GM18867 (cell line): ENCODE data around the gene SMC1B.
"Not testable (repeated sequence)": the region's sequence is repeated elsewhere in the genome, so short reads cannot be mapped to it uniquely, and the experiment has no call there.

Source experiments
- ATAC-seq: cut with Tn5 transposase; IDR thresholded peaks from one replicate; pipeline ENCODE4 v1.9.1; 2021; ENCODE audit warnings: mild to moderate bottlenecking, moderate library complexity; ENCODE audit not compliant: unreplicated experiment

The SMC1B gene

DNA sequence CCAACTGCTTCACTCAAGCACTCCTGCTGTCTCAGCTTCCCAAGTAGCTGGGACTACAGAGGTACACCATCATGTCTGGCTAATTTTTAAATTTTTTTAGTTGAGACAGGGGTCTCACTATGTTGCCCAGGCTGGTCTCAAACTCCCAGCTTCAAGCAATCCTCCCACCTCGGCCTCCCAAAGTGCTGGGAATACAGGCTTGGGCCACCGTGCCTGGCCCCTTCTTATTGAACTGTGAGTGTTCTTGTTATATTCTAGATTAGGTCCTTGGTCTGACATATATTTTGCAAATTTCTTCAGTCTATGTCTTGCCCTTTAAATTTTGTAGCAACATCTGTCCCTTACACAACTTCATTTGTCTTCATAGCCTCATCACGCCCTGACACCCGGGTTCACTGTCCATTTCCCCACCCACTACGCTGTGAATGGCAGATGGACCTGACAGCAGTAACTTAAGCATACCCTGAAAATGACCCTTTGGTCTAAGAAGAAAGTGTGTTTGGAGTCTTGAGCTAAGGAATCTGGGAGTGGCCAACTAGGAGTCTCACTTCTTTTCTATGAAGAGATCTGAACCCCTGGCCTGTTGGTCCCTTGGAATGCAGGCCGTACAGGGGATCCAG, 107.8 kb downstream of the SMC1B start:
- ATAC-seq, result no peak

DNA sequence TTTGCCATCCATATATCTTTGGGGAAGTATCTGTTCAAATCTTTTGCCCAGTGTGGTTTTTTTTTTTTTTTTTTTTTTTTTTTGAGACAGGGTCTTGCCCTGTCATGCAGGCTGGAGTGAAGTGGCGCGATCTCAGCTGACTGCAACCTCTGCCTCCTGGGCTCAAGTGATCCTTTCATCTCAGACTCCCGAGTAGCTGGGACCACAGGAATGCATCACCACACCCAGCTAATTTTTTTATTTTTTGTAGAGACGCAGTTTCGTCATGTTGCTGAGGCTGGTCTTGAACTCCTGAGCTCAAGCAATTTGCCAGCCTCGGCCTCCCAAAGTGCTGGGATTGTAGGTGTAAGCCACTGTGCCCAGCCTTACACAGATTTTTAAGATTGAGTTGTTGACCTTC, 108.4 kb downstream of the SMC1B start:
- no peak for ATAC-seq

DNA sequence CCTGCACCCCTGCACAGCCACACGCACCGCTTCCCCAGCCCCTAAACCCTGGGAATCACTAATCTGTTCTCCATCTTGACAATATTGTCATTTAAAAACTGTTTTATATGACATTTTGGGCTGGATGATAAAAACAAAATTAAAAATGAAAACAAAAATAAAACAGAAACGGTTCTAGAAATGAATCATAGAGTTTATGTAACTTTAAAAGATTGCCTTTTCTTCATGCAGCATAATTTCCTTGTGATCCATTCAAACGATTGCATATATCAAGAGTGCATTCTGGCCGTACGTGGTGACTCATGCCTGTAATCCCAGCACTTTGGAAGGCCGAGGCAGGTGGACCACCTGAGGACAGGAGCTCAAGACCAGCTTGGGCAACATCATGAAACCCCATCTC, 110.2 kb downstream of the SMC1B start:
- no peak for ATAC-seq

DNA sequence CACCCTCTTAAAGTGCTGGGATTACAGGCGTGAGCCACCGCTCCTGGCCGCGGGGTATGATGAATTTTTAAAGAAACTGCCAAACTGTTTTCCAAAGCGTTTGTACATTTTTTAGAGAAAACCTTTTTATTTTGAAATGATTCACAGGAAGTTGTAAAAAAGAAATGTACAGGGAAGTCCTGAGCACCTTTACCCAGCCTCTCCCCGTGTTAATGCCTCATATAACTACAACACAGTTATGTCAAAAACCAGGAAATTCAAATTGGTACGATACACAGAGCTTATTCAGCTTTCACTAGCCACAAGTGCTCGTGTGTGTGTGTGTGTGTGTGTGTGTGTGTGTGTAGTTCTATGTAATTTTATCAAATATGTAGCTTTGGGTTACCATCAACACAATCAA, 110.6 kb downstream of the SMC1B start:
- no peak for ATAC-seq

DNA sequence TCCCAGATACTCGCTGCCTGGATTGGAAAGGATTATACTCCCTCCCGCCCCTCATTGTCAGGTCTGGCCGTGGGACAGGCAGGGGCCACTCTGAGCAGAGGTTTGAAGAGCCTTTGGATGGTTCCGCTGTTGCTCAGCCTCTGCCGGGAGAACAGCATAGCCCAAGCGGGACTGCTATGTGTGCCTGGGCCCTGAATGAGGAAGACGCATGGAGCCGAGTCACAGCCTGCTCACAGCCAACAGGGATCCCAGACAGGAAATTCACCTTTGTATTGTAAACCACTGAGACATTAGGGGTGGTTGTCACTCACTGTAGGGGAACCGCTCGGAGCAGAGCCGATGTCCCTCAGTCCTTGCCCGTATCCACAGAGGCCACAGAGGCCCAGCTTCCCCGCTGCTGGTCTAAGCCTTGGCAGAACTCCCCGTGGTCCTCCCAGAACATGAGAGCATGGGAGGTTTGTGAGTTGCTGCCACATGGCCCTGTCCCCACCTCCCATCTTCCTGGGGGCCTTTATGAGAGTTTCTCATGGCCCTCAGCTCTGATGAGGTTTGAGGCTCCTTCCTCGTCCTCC, 114.4 kb downstream of the SMC1B start:
- ATAC-seq, result no peak

DNA sequence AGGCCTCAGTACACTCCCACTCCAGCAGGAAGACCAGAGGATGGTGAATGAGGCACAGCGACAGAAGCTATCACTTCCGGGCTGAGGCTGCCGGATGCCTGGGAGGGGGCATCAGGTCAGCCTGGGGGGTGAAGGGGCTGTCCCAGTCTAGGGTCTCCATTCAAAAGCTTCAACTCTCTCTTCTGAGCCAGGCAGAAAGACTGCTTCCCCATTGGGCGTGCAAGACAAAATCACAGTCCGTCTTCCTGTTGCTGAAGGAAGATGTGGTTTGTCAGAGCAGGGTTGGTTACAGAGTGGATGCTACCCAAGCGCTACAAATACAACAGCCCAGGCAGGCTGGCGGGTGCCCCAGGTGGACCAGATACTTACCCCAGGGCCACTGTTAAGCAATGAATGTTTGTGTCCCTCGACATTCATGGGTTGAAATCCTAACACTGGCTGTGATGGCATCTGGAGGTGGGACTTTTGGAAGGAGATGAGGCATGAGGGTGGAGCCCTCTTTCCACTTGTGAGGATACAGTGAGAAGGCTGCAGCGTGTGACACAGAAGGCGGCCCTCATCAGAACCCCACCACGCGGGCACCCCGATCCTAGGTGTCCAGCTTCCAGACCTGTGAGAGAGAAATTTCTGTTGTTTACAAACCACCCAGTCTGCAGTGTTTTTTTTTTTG, 116.6 kb downstream of the SMC1B start:
- ATAC-seq, result no peak

DNA sequence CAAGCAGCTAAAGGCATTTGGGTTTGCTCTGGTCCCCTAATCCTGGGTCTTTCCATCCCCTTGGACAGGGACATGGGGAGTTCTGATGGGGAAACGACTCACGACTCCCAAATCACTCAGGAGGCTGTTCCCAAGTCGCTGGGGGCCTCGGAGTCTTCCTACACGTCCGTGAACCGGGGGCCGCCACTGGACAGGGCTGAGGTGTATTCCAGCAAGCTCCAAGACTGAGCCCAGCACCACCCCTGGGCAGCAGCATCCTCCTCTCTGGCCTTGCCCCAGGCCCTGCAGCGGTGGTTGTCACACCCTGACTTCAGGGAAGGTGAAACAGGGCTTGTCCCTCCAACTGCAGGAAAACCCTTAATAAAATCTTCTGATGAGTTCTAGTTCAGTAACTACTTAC, 117.9 kb downstream of the SMC1B start:
- ATAC-seq, result no peak

DNA sequence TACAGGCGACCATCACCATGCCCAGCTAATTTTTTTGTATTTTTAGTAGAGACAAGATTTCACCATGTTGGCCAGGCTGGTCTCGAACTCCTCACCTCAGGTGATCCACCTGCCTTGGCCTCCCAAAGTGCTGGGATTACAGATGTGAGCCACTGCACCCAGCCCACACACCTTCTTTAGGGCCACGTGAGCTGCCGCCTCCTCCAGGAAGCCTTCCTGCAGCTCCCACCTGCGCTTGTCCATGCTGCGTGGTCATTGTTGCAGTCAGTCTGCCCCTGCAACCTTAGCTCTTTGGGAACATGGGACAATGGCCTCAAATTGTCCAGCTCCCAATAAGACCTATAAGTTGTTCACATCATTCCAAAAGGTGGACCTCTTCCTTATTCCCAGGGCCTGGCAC, 118.4 kb downstream of the SMC1B start:
- ATAC-seq, result not testable (repeated sequence)
